NCI-H82 (cell line): ENCODE measurements around the gene TMEM158.

ENCODE experiments used
- DNase-seq: peaks from one replicate; lab custom pipeline; 2025; lab: John Stamatoyannopoulos, UW

TMEM158 gene

DNA sequence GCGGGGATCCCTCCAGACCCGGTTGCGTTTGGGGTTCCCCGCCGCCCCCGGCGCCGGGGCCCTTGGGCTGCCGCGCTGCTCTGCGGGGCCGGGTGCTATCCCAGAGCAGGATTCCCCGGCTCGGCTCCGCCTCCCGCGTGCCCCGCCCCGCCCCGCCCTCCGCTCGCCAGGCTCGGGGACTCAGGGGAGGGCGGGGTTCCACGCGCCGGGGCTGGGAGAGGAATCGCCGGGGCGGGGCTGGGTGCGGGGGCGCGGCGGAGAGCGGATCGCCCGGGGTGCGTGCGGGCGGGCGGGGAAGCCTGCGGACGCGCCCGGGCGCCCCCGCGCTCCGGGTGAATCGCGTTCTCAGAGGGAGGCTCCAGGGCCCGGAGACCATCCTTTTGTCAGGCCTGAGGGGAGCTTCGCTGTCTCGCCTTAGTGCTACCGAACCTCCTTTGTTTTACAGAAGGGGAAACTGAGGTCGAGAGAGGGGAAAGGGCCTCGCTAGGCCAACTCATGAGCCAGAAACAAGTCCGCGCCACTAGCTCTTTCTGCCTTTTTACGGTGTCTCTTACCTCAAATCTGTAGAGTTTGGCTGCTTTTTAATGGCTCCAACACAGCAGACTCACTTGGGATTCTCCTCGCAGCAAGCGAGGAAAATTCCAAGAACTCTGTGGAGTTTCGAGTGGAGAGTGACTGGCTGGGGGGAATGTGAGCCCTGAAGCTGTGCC lies at the start of gene TMEM158:
TSS of gene TMEM158 (minus strand) at position 82 of the 710 bp plus-strand sequence. CDS start 260 bp downstream, outside the sequence.
- DNase-seq: peak; percentile 83

DNA sequence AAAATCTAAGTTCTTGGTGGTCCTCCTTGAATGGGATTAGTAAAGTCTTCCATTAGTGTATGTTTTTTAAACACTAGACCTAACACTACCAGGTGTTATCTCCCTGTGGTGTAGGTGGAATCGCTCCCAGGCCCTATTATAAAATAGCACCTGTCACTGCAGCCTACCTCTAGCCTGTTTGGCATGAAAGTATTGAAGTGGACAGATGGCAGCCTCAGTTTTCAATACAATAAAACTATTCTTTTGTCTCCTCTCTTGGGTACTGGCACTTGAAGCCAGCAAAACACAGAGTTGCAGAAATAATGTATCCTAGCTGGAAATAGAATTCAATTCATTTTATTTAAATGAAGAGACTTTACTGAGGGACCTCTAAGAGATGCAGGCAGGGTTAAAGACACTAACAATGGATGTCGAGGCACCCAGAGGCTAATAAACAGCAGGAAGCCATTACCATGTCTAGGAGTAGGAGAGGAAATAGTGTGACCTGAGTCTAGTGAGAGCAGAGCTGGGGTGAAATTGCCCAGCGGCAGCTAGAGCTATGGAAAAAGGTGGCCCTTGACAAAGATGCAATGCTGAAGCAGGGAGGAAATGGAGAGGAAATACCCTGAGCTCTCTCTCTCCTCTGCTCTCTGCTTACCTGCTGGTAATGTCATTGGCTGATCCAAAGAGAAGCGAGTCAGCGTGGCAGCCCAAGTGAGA lies 49.1 kb upstream of the TMEM158 start:
- no peak for DNase-seq

DNA sequence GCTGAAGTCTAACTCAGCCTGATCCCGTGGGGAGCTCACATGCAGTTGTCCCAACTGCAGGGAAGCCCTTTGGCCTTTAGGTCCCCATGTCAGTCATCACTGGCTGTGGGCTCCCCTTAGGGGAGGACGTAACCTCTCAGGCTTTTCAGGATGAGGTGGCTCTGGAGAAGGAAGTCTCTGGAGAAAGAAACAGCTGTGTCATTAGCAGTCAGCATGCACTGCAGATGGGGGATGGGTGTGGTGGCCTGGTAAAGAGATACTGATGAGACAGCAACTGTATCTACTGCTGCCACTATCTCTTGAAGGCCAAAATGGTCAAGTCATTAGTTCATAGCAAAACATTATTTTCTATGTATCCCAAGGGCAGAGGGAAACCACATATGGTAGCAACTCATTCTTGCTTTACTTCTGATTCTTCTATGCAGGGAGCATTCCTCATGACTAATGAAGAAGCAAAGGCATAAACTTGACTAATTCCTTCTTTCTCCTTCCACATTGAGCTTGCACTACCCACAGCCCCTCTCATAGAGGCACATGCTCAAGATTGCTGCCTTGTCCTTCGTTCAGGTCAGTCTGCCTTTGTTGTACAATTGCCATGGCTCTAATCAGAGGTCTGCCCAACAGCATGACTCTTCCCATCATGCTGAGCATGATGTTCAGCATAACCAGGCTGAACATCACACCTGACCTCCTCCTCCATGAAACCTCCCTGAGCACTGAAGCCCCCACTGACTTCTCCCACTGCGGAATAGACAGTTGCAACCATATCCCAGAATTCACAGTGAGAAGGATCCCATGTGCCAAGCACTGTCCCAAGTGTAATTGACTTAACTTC lies 47.8 kb upstream of the TMEM158 start:
- DNase-seq: no peak

DNA sequence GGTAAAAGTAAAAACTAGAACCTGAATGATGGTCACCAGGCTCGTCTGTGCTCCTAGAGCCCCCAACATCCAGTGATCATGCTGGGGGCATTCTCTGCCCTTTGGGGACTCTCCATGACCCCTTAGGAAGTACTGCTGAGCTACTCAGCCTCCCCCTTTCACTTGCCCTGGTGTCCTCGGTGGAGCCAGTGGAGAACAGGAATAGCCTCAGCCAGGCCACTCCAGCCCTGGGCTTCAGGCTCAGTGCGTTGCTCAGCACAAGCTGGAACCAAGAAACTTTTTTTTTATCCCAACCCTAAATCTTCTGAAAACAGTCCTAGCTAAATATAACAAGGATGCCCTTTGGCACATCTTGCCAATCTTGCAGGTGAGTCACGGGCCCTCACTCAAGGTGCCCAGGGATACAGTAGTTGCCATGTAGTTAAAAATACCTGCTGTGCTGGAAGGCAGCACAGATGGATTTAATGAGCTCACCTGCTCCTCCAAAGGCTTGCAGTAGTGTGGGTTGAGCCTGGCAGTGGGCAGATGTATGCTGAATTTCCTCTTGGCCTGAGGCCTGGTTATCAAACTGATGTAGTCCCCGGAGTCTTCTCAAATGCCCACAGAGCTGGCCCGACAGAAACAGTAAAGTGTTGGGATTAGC lies 46.9 kb upstream of the TMEM158 start:
- no peak for DNase-seq

DNA sequence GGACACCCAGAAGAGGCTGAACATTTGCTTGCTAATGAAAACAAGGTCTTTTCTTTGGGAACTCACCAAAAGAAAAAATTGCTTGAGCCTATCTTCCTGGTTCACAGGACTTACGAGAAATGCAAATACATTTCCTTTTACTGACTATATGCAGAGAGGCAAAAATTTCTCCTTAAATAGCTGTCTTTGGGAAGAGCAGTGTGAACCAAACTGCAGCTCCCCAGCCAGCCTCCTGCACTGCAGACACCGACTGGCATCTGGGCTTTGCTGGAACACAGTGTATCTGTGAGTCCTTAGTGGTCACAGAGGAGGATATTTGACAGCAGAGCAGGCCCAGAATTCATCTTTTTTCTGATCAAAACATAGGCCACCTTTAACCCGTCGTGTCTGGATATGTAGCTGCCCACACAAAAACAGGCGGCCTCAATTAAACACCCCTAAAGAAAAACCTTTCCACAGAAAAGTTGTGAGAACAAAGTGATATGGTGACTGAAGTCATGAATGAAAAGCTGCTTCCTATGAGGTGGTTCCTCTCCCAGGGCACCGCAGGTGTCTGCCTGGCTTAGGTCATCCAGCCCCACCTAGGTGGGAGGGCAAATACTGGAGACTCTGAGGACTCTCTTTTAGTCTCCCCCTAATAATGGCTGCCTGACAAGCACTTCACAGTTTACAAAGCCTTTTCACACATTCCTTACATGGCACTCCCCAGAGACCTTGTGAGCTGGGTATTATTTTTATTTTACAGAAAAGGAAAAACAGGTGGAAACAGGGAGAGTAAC lies 46.1 kb upstream of the TMEM158 start:
- DNase-seq: no peak

DNA sequence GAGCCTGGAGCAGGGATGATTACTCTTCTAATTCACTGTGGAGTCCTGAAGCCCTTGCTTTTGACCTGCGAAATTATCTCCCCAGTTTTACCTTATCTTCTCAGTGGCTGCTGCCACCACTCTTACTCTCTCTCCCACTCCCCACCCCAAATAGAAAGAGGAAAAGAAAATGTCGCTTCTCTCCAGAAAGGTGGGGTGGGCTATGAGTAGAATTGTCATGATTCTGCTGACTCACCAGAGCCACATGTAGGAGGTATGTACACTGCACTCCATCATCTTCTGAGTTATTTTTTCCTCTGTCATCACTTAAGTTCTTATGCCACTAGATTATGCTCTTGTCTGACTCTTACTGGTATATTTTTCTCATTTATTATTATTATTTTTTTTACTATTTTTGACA lies 43.9 kb upstream of the TMEM158 start:
- no peak for DNase-seq

DNA sequence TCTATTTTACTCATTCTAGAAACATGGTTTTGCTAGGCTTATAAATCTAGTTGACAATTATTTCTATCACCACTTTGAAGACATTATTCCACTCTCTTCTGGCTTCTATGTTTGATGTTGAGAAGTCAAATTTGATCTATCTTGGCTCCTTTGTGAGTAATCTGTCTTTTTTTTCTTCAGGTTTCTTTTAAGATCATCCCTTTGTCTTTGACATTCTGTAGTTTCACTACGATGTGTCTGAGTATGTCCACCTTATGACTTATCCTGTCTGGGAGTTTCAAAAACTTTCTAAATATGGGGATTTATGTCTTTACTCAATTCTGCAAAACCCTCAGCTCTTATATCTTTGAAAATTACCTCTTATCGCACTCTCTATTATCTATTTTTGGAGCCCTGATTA lies 41.0 kb upstream of the TMEM158 start:
- DNase-seq: no peak

DNA sequence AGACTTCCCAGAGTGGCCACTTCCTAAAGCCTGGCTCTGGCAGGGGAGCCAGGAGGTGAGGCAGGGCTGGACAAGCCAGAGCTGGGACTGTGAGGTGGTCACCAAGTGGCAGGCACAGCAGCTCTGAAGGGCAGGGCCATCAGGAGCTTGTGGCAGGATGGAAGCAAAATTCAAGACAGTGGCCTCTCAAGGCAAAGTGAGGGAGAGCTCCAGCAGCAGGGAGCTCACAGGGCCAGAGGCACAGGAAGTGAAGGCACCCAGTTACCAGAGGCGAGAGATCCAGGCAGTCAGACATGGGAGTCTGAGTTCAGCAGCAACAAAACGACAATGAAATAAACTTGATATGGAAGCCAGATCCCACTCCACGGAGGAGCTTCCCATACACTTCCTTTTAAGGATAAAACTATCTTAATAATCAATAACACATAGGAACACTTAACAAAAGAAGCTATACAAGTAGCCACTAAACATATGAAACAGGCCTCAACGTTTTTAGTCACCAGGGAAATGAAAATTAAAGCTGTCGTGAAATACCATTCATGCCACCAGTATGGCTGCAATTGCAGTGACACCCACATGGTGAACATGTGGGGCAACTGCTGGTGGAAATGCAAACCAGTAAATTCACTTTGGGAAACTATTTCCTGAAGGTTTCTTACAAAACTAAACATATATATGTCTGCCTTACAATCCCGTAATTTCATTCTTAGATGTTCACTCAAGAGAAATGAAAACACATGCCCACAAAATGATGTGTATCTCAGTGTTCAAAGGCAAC lies 35.4 kb upstream of the TMEM158 start:
- DNase-seq: no peak

DNA sequence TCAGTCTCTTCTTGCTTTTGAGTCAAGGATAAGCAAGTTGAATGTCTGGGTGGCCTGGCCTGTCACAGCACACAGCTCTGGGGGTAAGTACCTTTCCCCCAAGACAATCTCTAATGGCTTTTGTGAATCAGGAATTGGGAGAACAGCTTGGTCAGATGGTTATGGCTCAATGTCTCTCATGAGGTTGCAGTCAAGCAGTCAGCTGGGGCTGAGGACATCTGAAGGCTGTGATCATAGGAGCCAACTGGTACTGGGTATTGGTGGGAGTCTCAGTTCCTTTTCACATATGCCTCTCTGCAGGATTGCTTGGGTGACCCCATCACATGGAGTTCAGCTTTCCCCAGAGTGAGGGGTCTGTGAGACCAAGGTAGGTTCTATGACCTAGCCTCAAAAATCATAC lies 33.0 kb upstream of the TMEM158 start:
- no peak for DNase-seq

DNA sequence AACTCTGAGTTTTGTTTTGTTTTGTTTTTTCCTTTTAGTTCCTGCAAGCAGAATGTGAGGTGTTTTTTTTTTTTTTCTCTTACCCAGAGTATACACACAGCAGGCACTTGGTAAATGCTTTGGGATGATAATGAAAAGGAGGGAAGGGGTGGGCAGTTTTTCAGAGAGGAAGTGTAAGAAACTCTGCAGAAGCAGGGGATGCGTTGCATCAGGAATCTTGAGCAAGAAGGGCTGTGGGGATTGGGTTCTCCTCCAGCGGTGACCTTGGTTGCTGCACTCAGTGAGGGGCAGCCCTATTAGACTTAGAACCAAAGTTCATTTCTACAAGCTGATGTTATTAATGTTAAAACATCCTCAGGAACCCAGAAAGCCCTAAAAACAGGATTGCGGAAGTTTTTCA lies 32.2 kb upstream of the TMEM158 start:
- no peak for DNase-seq

DNA sequence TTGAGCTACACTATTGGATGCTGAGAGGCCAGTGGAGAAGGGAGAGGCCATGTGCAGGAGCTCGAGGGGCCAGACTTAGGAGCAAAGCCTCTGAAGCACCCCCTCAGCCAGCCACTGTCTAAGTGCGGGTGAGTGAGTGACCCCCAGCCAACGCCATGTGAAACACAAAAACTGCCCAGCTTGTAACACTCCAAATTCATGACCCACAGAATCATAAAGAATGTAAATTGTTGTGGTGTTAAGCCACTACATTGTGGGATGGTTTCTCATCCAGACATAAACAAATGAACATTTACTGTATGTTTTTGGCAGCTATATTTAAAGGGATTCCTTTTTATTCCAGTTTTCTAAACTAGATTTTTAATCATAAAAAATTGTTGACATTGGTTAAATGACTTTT lies 27.2 kb upstream of the TMEM158 start:
- DNase-seq: no peak

DNA sequence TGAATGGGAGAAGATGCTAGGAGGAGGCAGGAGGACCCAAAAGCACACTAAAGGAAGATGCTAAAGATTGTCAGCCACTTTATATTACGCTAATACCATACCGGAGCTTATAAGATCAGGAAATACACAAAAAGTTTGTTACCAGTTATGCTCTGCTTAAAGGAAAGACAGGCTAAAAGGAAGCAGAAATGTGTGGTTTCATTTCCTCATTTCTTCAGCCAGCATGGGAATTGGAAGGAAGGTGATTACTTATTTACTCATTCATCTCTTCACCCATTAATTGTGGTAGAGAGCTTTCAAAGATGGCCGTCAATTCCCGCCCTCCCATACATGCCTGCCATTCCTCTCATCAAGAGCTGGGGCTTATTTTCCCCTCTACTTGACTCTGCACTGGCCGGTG lies 26.7 kb upstream of the TMEM158 start:
- no peak for DNase-seq

DNA sequence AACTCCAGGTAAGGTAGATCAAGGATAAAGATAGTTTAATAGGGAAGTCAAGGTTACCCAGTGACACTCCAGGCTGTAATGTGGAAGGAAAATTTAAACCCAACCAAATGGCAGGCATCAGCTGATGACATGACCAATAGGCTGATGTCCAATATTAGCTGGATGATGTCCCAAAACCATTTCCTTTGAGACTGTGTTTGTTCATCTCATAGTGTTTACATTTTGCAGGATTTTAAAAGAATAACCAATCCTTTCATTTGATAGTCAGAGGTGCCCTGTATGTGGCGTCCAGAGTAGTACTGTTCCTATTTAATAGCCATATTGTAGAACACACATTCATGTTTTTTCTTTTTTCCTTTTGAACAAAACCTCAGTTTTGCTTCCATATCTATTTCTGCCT lies 23.3 kb upstream of the TMEM158 start:
- no peak for DNase-seq

DNA sequence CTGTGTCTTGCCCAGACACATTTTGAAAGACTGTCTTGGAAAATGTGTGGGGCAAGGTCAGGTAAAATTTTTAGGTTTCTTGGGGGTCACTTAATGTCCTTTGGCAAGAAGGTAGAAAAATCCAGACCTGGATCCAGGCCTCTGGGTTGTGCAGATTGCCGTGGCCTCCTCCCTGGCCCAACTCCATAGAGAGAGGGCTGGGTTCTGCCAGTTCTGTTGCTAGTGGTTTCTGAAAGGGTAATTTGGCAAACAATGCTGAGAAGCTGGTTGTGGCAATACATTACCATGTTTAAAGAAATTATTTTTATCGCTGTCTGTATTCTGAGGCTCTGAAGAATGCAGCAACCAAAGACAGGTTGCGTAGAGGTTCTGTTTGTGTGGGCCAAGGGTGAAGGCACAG lies 20.2 kb upstream of the TMEM158 start:
- DNase-seq: no peak

DNA sequence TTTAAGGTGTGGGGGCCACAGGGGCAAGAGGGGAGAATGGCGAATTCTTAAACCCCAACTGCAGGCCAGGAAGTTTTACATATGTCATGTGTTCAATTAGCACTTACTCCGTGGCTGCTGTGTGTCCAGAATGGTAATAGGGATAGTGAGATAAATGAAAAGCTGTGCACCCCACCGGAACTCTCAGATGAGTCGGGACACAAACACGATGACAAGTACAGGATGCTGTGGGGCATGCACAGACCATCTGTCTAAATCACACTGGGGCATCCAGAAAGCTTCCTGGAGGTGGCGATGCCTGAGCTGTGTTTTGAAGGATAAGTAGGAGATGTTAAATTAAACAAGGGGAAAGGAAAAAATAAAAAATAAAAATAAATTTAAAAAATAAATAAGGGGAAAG lies 18.3 kb upstream of the TMEM158 start:
- no peak for DNase-seq

DNA sequence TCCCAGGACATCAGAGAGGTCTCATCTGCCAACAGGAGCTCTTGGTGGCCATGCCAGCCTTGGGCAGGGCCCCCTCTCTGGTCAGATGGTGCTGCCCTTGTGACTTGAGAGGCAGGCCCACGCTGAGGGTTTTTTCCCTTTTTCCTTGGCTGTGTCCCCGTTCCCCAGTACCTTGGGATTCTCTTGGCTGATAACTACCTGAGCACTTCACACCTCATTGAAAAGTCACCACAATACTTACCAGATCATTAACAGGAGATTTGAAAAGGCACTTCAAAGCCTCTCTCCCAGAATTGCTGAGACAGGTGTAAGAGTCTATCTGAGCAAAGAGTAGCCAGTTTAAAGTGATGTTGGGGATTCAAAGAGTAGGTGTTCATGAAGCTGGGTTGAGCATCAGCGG lies 15.1 kb upstream of the TMEM158 start:
- DNase-seq: no peak

DNA sequence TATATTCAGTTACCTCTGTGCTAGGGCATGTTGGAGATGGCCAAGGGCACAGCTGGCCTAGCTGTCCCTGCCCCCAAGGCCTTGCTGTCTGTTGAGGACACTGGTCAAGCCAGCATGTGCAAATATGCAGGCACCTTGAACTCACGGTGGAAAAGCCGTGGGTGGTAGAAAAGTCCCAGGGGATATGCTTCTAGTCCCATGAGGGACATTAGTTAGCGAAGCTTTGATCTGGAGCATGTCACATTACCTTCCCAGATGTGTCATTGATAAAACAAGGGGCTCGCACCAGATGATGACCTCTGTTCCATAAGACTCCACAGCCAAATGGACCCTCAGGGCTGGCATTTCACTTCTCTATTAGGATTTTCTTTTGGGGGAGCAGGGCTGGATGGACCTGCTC lies 14.2 kb upstream of the TMEM158 start:
- no peak for DNase-seq

DNA sequence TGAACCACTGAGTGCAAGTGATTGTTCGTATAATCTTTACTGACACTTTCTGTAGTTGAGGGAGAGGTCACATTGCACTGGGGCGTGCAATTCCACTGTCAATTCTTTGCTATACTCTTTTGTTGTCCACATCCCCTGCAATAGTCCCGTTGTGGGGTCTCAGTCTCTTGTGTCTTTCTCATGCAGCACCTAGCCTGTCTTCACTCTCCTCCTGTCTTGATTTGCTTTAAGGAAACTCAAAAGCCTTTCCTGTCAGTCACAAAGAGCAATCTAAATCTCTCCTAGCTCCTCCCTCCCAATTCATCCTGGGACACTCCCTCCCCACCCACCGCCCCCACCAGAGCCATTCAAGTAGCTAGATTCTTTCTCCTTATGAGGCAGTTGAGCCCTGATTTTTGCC lies 13.2 kb upstream of the TMEM158 start:
- no peak for DNase-seq

DNA sequence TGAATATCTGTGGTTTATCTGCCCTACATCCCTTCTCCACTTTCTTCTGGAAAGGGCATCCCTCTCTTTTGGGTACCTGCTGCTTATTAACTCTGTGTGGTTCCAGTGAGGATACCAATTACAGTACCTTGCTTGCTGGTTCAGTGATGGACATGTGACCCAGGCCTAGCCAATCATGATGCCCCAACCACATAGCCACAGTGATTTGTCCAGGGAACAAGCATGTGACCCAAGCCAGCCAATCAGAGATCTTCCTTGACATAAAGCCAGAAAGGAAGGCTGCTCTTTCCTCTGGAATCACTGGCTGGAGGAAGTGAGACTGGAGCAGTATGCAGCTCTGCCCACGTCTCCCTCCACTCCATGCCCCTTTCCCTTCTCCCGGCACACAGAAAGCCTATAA lies 10.9 kb upstream of the TMEM158 start:
- DNase-seq: peak; percentile 15

DNA sequence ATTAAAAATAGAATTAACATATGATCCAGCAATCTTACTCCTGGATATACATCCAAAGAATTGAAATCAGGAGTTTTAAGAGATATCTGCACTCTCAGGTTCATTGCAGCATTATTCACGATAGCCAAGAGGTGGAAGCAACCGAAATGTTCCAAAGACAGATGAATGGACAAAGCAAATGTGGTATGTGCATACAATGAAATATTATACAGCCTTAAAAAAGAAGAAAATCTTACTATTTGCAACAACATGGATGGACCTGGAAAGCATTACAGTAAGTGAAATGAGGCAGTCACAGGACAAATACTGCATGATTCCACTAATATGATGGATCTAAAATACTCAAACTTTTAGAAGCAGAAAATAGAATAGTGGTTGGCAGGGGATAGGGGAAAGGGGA lies 9.3 kb upstream of the TMEM158 start:
- DNase-seq: no peak

DNA sequence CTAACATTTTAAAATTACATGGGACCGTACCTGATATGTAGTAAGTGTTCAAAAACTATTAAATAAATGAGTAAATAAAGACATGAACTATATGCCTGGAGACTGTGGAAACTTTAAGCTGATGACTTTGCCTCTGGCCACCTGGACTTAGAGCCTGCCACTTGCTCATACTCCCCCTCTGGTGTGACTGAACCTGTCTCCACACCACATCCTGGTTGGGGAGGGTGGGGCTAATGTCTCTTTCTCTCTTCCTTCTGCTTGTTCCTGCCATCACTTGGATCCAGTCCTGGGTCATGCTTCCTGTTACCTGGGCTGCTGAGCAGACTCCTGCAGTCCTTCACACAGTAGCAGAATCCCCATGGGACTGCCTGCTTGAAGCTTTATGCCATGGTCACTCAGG lies 8.2 kb upstream of the TMEM158 start:
- no peak for DNase-seq
